Panc1 (cell line): ENCODE data around the gene ANKRD29. TPM values are rescaled to one million over a fixed set of nuclear protein-coding genes. Genes with fewer than 3 reads are reported as not detected.

Source experiments
- ATAC-seq: fragments of 200-7000 bp; cut with Tn5 transposase; 2 replicates; pipeline ENCODE4 v1.9.1; 2020; ENCODE audit warnings: mild to moderate bottlenecking, moderate library complexity
- BruUV-seq: library from RNA; stranded (reverse); fragments of 400-500 nt; replicated peaks from 2 replicates; lab custom pipeline; 2021; lab: Mats Ljungman, UMichigan
- CTCF ChIA-PET: fragments of 300-600 bp; sonication (Branson Sonifier 250); formaldehyde crosslinking; loops from one replicate; lab custom pipeline; 2022; ENCODE audit warnings: antibody characterized with exemption; lab: Charles Lee
- POLR2A ChIA-PET: fragments of 300-600 bp; sonication (Branson Sonifier 250); formaldehyde crosslinking; loops from one replicate; lab custom pipeline; 2022; ENCODE audit warnings: antibody characterized with exemption; lab: Charles Lee
- DNase-seq: peaks from one replicate; pipeline ENCODE4 v3.0.0-alpha.2; 2010; ENCODE audit warnings: low read depth, low spot score
- H3K27ac ChIP-seq: 2 replicates; pipeline ENCODE4 v1.5.1; 2011; ENCODE audit warnings: mild to moderate bottlenecking, low read length, inconsistent platforms
- H3K27me3 ChIP-seq: fragments of 200-500 bp; sonication (Bioruptor generic); 2 replicates; pipeline ENCODE4 v1.6.0; 2014; ENCODE audit warnings: low read length, inconsistent platforms; ENCODE audit not compliant: control insufficient read depth, insufficient read depth
- H3K36me3 ChIP-seq: fragments of 200-500 bp; sonication (Bioruptor generic); 2 replicates; pipeline ENCODE4 v1.5.1; 2014; ENCODE audit warnings: inconsistent platforms, mild to moderate bottlenecking, low read length, moderate library complexity; ENCODE audit not compliant: control insufficient read depth, insufficient read depth
- H3K4me1 ChIP-seq: 2 replicates; pipeline ENCODE4 v1.5.1; 2011; ENCODE audit warnings: inconsistent platforms, mild to moderate bottlenecking, low read length, moderate library complexity; ENCODE audit not compliant: control insufficient read depth, insufficient read depth
- H3K4me3 ChIP-seq, 2 experiments: 2 replicates each; pipeline ENCODE4 v1.5.1; 2011 to 2012; ENCODE audit warnings: low read depth in 2 of 2, low read length in 2 of 2, mild to moderate bottlenecking in 2 of 2, inconsistent platforms in 1 of 2, moderate library complexity in 1 of 2
- H3K9me3 ChIP-seq: fragments of 200-500 bp; sonication (Bioruptor generic); 2 replicates; pipeline ENCODE4 v1.5.1; 2014; ENCODE audit warnings: low read depth, mild to moderate bottlenecking, inconsistent platforms, low read length, moderate library complexity; ENCODE audit not compliant: control insufficient read depth, insufficient read depth
- CTCF ChIP-seq: fragments of 450-650 bp; IDR thresholded peaks from 2 replicates; pipeline ENCODE4 v1.5.1; 2017; ENCODE audit warnings: mild to moderate bottlenecking
- POLR2AphosphoS5 ChIP-seq: IDR thresholded peaks from 2 replicates; pipeline ENCODE4 v1.6.1; 2012; ENCODE audit warnings: mild to moderate bottlenecking, low read depth, low read length, moderate library complexity
- REST ChIP-seq, 2 experiments: IDR thresholded peaks; 2 replicates each; pipeline ENCODE4 v1.6.1; 2011 to 2012; ENCODE audit warnings: low read depth in 2 of 2, control low read depth in 1 of 2, low read length in 1 of 2, mild to moderate bottlenecking in 1 of 2, moderate library complexity in 1 of 2; ENCODE audit not compliant: insufficient read depth in 1 of 2
- SIN3A ChIP-seq: IDR thresholded peaks from 2 replicates; pipeline ENCODE4 v1.6.1; 2012; ENCODE audit warnings: low read depth, mild to moderate bottlenecking, low read length, moderate library complexity, borderline replicate concordance; ENCODE audit not compliant: insufficient read depth
- TCF7L2 ChIP-seq: IDR thresholded peaks from 2 replicates; pipeline ENCODE4 v1.6.1; 2011; ENCODE audit warnings: mild to moderate bottlenecking, low read depth, low read length, inconsistent platforms
- in situ Hi-C: cut with HindIII; loops from 2 replicates; pipeline ENCODE4 v1.10.0; 2016; ENCODE audit warnings: low sequenced_read_pairs, low pct_unique_long_range_greater_than_20kb
- intact Hi-C: fragments of 100-400 bp; cut with micrococcal nuclease; formaldehyde crosslinking; loops from one replicate; pipeline ENCODE4 v1.10.0; 2022; ENCODE audit not compliant: unreplicated experiment
- total RNA-seq: library from RNA; stranded (reverse); gene quantifications from one replicate; pipeline ENCODE4 v1.2.1, GENCODE V29; 2021; ENCODE audit not compliant: unreplicated experiment

The ANKRD29 gene
- total RNA-seq, 1 experiment from 2014 or later, result 0.67 TPM

- intact Hi-C loops, result loop anchor here (10.0 kb wide), 1 partner anchor 82 kb away; the partner anchor contains the start of gene RMC1
- TF ChIP-seq REST (IDR thresholded peaks at IDR 0.05; ENCODE audit: insufficient read depth in 1 of 2, low read depth in 2 of 2, low read length in 1 of 2) (peak in 1 of 2 experiments; percentile 54; a peak in 1 of 4 replicates), CTCF (peak; percentile 98), POLR2AphosphoS5 (peak; percentile 85), SIN3A (peak; percentile 92), TCF7L2 (peak; percentile 9; the same call in 1 of the 2 replicates)
- peaks cover 6% of the 10 kb centered on the region; the same call in 1 of the 2 replicates for H3K36me3 ChIP-seq
- no TSS peak for BruUV-seq
- peak within 1 kb of the TSS; percentile 91 to 97 for H3K4me3 ChIP-seq
- no peaks in the 10 kb centered on the region for H3K9me3 ChIP-seq
- ChIA-PET POLR2A (interaction anchor here (0.6 kb wide), 1 partner anchor 192 kb away, joined by 7 read pairs; no protein-coding TSS in a partner anchor), CTCF (interaction anchor here (1.3 kb wide), 1 partner anchor 9 kb away, joined by 3 read pairs; no protein-coding TSS in a partner anchor)
- ATAC-seq, result peak; percentile 98
- H3K4me1 ChIP-seq, result peaks cover 12% of the 10 kb centered on the region
- peak within 1 kb of the TSS; percentile 85 for H3K27ac ChIP-seq
- in situ Hi-C loops, result no loop called here
- DNase-seq, result peak; percentile 67
- H3K27me3 ChIP-seq, result no peaks in the 10 kb centered on the region
These were observed 76.2 kb downstream of the ANKRD29 start, which contains the start of gene NPC1 for GRCh38 chr18:23586249-23587196. TSS of gene NPC1 (minus strand) at chr18:23586506. CDS start at chr18:23586343, 163 bp downstream.

GRCh38 chr18:23585897-23586248 is 76.8 kb downstream of the ANKRD29 start:
- Histone ChIP-seq H3K27ac (peak overlapping the region; percentile 85), H3K27me3 (no peaks in the 10 kb centered on the region), H3K9me3 (no peaks in the 10 kb centered on the region), H3K4me1 (peaks cover 16% of the 10 kb centered on the region), H3K4me3 (peak overlapping the region; percentile 91 to 97), H3K36me3 (peaks cover 6% of the 10 kb centered on the region; the same call in 1 of the 2 replicates)
- POLR2A ChIA-PET, result interaction anchor here (0.6 to 0.8 kb wide), 2 partner anchors 191 to 603 kb away, joined by 3 to 7 read pairs; no protein-coding TSS in a partner anchor
- CTCF ChIA-PET, result no interaction called here
- TF ChIP-seq SIN3A, result no peak
- no peak; the same call in 1 of the 2 replicates for TF ChIP-seq TCF7L2
- no peak for TF ChIP-seq CTCF
- TF ChIP-seq POLR2AphosphoS5, result no peak
- TF ChIP-seq REST (IDR thresholded peaks at IDR 0.05; ENCODE audit: insufficient read depth in 1 of 2, low read depth in 2 of 2, low read length in 1 of 2), result no peak
- ATAC-seq (peak; percentile 8), DNase-seq (no peak)
- intact Hi-C loops, result loop anchor here (10.0 kb wide), 1 partner anchor 81 kb away; the partner anchor contains the start of gene RMC1
- BruUV-seq, result no TSS peak
- in situ Hi-C loops, result no loop called here
